ENCODE data around the gene ANKRD53.

- no peak for TF ChIP-seq IRF1 (CRISPR knock-in tag; IDR thresholded peaks at IDR 0.05; ENCODE audit: borderline replicate concordance)
- no peak for TF ChIP-seq ZC3H4 (CRISPR knock-in tag; IDR thresholded peaks at IDR 0.05; ENCODE audit: borderline replicate concordance)
- TF ChIP-seq NFRKB (IDR thresholded peaks at IDR 0.05; ENCODE audit: low read depth) = no peak
- TF ChIP-seq USF1 (CRISPR knock-in tag; IDR thresholded peaks at IDR 0.05) = no peak
These were observed 10.6 kb downstream of the ANKRD53 start for GRCh38 chr2:70988726-70989648.

All from K562 (cell line).